Natural killer cell (primary cell): ENCODE data around the gene ATXN1. TPM values are rescaled to one million over a fixed set of nuclear protein-coding genes. Genes with fewer than 3 reads are reported as not detected.

ENCODE experiments used
- ATAC-seq, 3 donors: fragments of 150-1000 bp in 2 of 3; fragments of 200-7000 bp in 1 of 3; cut with Tn5 transposase; 1 replicate in 1 of 3; 2 replicates in 2 of 3; pipeline ENCODE4 v1.10.0; 2021; ENCODE audit warnings: mild to moderate bottlenecking in 2 of 3, moderate library complexity in 2 of 3
- DNase-seq, 2 donors: peaks; one replicate each; pipeline versions ENCODE4 v3.0.0 to v3.0.0-alpha.2; 2013 to 2021; ENCODE audit warnings: mixed read lengths in 1 of 2
- H3K27ac ChIP-seq: one replicate; pipeline ENCODE4 v1.5.1; 2013; ENCODE audit warnings: mild to moderate bottlenecking, low read length
- H3K27me3 ChIP-seq: one replicate; pipeline ENCODE4 v1.6.1; 2013; ENCODE audit warnings: low read length; ENCODE audit not compliant: control insufficient read depth, insufficient read depth
- H3K36me3 ChIP-seq: one replicate; pipeline ENCODE4 v1.6.1; 2013; ENCODE audit warnings: low read length; ENCODE audit not compliant: control insufficient read depth, insufficient read depth
- H3K4me1 ChIP-seq: one replicate; pipeline ENCODE4 v1.6.1; 2013; ENCODE audit warnings: low read length; ENCODE audit not compliant: control insufficient read depth, insufficient read depth
- H3K4me3 ChIP-seq: one replicate; pipeline ENCODE4 v1.5.1; 2013; ENCODE audit warnings: low read length
- H3K9me3 ChIP-seq: one replicate; pipeline ENCODE4 v1.6.1; 2013; ENCODE audit warnings: low read length; ENCODE audit not compliant: control insufficient read depth, insufficient read depth
- H3K27ac Mint-ChIP-seq, 2 donors: one replicate each; pipeline ENCODE4 v1.8.0; 2022; ENCODE audit warnings: mild to moderate bottlenecking in 2 of 2, mixed read lengths in 2 of 2, moderate library complexity in 1 of 2
- H3K27me3 Mint-ChIP-seq, 2 donors: one replicate each; pipeline ENCODE4 v1.8.0; 2022; ENCODE audit warnings: low read depth in 2 of 2, mixed read lengths in 2 of 2
- H3K36me3 Mint-ChIP-seq: one replicate; pipeline ENCODE4 v1.8.0; 2022; ENCODE audit warnings: mixed read lengths
- H3K4me1 Mint-ChIP-seq, 2 donors: one replicate each; pipeline ENCODE4 v1.8.0; 2022; ENCODE audit warnings: mixed read lengths in 2 of 2
- H3K4me3 Mint-ChIP-seq: one replicate; pipeline ENCODE4 v1.8.0; 2022; ENCODE audit warnings: mild to moderate bottlenecking, moderate library complexity, mixed read lengths
- H3K9me3 Mint-ChIP-seq, 2 donors: one replicate each; pipeline ENCODE4 v1.8.0; 2022; ENCODE audit warnings: mixed read lengths in 2 of 2
- CTCF ChIP-seq: fragments of 200-600 bp; IDR thresholded peaks from one replicate; pipeline ENCODE4 v1.8.0; 2022; ENCODE audit warnings: antibody characterized with exemption
- WGBS: methylation state at CpG from one replicate; pipeline ENCODE4 v1.1.7; 2013; ENCODE audit warnings: missing lambda C conversion rate; ENCODE audit not compliant: insufficient coverage; 5-methylcytosine and 5-hydroxymethylcytosine counted together
- intact Hi-C: fragments of 100-400 bp; cut with micrococcal nuclease; formaldehyde crosslinking; loops from one replicate; pipeline ENCODE4 v1.14.2; 2022
- total RNA-seq, 4 donors: library from RNA; stranded (reverse); fragments of 120-200 nt in 1 of 4; gene quantifications; one replicate each; pipeline versions ENCODE4 v1.2.3 to v1.2.4, GENCODE V29; 2013 to 2022

The ATXN1 gene
- total RNA-seq, 3 donors from 2014 or later (not counting 1 experiment from before 2014, with no cell fraction given) = 90.4 to 120 (median 97.9) TPM

GRCh38 chr6:16482702-16483314, 278.5 kb downstream of the ATXN1 start:
- Mint-ChIP-seq H3K27me3 (no peaks in the 10 kb centered on the region), H3K9me3 (peaks cover 0 to 2% of the 10 kb centered on the region in 2 donors), H3K27ac (peak overlapping the region; percentile 82 to 91), H3K4me1 (peaks cover 55 to 56% of the 10 kb centered on the region in 2 donors), H3K36me3 (no peaks in the 10 kb centered on the region), H3K4me3 (no peak overlapping the region)
- TF ChIP-seq CTCF = no peak
- H3K36me3 ChIP-seq = peaks cover 2% of the 10 kb centered on the region
- peaks cover 27% of the 10 kb centered on the region for H3K4me1 ChIP-seq
- intact Hi-C loops = loop anchor here (5.0 kb wide), 2 partner anchors 46 to 279 kb away; partner anchors contain the start of gene ATXN1
- no peaks in the 10 kb centered on the region for H3K9me3 ChIP-seq
- WGBS = 88% methylated on average over 1 of the region's 1 CpG
- peak in 1 of 2 donors; percentile 59 for DNase-seq
- no peak overlapping the region for H3K27ac ChIP-seq
- ATAC-seq = no peak
- H3K4me3 ChIP-seq = no peak overlapping the region
- no peaks in the 10 kb centered on the region for H3K27me3 ChIP-seq

GRCh38 chr6:16481697-16482399, 279.4 kb downstream of the ATXN1 start:
- H3K9me3 Mint-ChIP-seq = peaks cover 0 to 2% of the 10 kb centered on the region in 2 donors
- no peak for TF ChIP-seq CTCF
- peaks cover 2% of the 10 kb centered on the region for H3K36me3 ChIP-seq
- H3K27ac Mint-ChIP-seq = peak overlapping the region; percentile 82 to 91
- intact Hi-C loops = loop anchor here (2.0 to 5.0 kb wide), 3 partner anchors 45 to 280 kb away; partner anchors contain the start of gene ATXN1
- H3K4me3 Mint-ChIP-seq = peak overlapping the region; percentile 17
- no peaks in the 10 kb centered on the region for H3K27me3 Mint-ChIP-seq
- WGBS = 0% methylated on average over 3 of the region's 3 CpGs
- ATAC-seq (peak; percentile 85 to 89 (median 86)), DNase-seq (peak in 1 of 2 donors; percentile 92)
- no peaks in the 10 kb centered on the region for H3K9me3 ChIP-seq
- peaks cover 23% of the 10 kb centered on the region for H3K4me1 ChIP-seq
- H3K27ac ChIP-seq = peak overlapping the region; percentile 50
- no peak overlapping the region for H3K4me3 ChIP-seq
- no peaks in the 10 kb centered on the region for H3K27me3 ChIP-seq
- peaks cover 46 to 50% of the 10 kb centered on the region in 2 donors for H3K4me1 Mint-ChIP-seq
- no peaks in the 10 kb centered on the region for H3K36me3 Mint-ChIP-seq

GRCh38 chr6:16480763-16481560, 280.3 kb downstream of the ATXN1 start:
- WGBS = 67% methylated on average over 2 of the region's 4 CpGs
- DNase-seq (peak in 1 of 2 donors; percentile 77), ATAC-seq (peak in 2 of 3 donors; percentile 12 to 14)
- H3K27ac ChIP-seq = peak overlapping the region; percentile 42
- H3K36me3 Mint-ChIP-seq = no peaks in the 10 kb centered on the region
- peaks cover 2% of the 10 kb centered on the region for H3K36me3 ChIP-seq
- peak overlapping the region; percentile 17 for H3K4me3 Mint-ChIP-seq
- no peaks in the 10 kb centered on the region for H3K9me3 ChIP-seq
- H3K9me3 Mint-ChIP-seq = peaks cover 0 to 2% of the 10 kb centered on the region in 2 donors
- H3K4me1 Mint-ChIP-seq = peaks cover 37 to 45% of the 10 kb centered on the region in 2 donors
- intact Hi-C loops = loop anchor here (2.0 to 5.0 kb wide), 3 partner anchors 44 to 281 kb away; partner anchors contain the start of gene ATXN1
- no peaks in the 10 kb centered on the region for H3K27me3 ChIP-seq
- no peak for TF ChIP-seq CTCF
- H3K4me1 ChIP-seq = peaks cover 17% of the 10 kb centered on the region
- H3K4me3 ChIP-seq = no peak overlapping the region
- H3K27ac Mint-ChIP-seq = peak overlapping the region; percentile 82 to 91
- no peaks in the 10 kb centered on the region for H3K27me3 Mint-ChIP-seq
